Articular chondrocyte of knee joint (primary cell): ENCODE measurements around the gene DNAH12. TPM values are rescaled to one million over a fixed set of nuclear protein-coding genes. Genes with fewer than 3 reads are reported as not detected.

Experiments used
- small RNA-seq: library from RNA; depleted of rRNA; stranded (forward); fragments of <200 nt; gene quantifications from one replicate; pipeline ENCODE3, GENCODE V24; 2012
- total RNA-seq: library from RNA; depleted of rRNA; stranded (reverse); fragments of >200 nt; gene quantifications from 2 replicates; pipeline ENCODE4 v1.2.3, GENCODE V29; 2012

The DNAH12 gene
- total RNA-seq = 0.13 and 0.43 TPM in 2 replicates

GRCh38 chr3:57544181-57545125, at the start of gene DNAH12:
TSS of gene DNAH12 (minus strand) at chr3:57544344. CDS start at chr3:57542870, 1,474 bp downstream.

GRCh38 chr3:57555738-57556458, 11.8 kb upstream of the DNAH12 start, which contains the start of gene PDE12:
TSS of gene PDE12 (plus strand) at chr3:57556274. CDS start at chr3:57556380, 106 bp downstream.

GRCh38 chr3:57292159-57292896, 251.8 kb downstream of the DNAH12 start, which contains the start of gene ASB14:
TSS of gene ASB14 (minus strand) at chr3:57292685. CDS start at chr3:57292033, 652 bp downstream.

Small RNA genes lying within 50 kb of the gene (small RNA-seq; reads per million reads assigned to genes)
- not detected for gene RF00019
- gene RNU6-108P = not detected
- gene RNU6-1181P = not detected
- gene RNU6-483P = not detected

Other genes with a start within 250 kb of the DNAH12 start
- 17.3 and 19.2 TPM in 2 replicates for gene PDE12, start 11.9 kb upstream of the DNAH12 start, total RNA-seq
- gene ARF4, start 53.0 kb upstream of the DNAH12 start, total RNA-seq = 278 and 311 TPM in 2 replicates
- 26.3 and 32.4 TPM in 2 replicates for gene DENND6A, start 148.7 kb upstream of the DNAH12 start, total RNA-seq
- 50.3 and 61.4 TPM in 2 replicates for gene SLMAP, start 212.0 kb upstream of the DNAH12 start, total RNA-seq